OCI-LY7 (cell line): ENCODE results near the gene FOXP1.

ENCODE experiments used
- EZH2phosphoT487 ChIP-seq: fragments of 200-600 bp; sonication (generic); IDR thresholded peaks from 2 replicates; pipeline ENCODE4 v1.6.1; 2018; ENCODE audit warnings: low read depth, borderline replicate concordance, mild to moderate bottlenecking, mixed run types, antibody characterized with exemption, low read length, moderate library complexity, mixed read lengths
- TF ChIP-seq, protein P1 (sequence below): fragments of 200-600 bp; sonication (generic); conservative IDR thresholded peaks from 2 replicates; pipeline ENCODE4 v1.5.1; 2014; ENCODE audit warnings: mild to moderate bottlenecking, antibody characterized with exemption, low read length, moderate library complexity, mixed read lengths

DNA sequence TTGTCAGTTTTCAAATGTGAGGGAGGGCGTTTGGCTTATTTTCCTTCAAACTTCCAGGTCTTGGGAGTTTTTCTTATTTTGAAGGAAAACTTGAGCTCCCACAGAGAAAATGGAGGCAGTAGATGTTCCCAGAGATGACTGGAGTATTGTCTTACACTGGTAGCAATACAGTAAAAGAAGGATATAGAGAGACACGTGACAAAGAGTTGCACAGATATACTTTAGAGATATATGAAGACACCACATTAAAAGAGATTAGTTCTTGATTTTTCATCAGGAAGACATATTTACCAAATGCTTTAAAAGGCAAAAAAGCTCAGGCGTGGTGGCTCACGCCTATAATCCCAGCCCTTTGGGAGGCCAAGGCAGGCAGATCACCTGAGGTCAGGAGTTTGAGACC lies 490.9 kb downstream of the FOXP1 start:
- TF ChIP-seq, protein P1, sequence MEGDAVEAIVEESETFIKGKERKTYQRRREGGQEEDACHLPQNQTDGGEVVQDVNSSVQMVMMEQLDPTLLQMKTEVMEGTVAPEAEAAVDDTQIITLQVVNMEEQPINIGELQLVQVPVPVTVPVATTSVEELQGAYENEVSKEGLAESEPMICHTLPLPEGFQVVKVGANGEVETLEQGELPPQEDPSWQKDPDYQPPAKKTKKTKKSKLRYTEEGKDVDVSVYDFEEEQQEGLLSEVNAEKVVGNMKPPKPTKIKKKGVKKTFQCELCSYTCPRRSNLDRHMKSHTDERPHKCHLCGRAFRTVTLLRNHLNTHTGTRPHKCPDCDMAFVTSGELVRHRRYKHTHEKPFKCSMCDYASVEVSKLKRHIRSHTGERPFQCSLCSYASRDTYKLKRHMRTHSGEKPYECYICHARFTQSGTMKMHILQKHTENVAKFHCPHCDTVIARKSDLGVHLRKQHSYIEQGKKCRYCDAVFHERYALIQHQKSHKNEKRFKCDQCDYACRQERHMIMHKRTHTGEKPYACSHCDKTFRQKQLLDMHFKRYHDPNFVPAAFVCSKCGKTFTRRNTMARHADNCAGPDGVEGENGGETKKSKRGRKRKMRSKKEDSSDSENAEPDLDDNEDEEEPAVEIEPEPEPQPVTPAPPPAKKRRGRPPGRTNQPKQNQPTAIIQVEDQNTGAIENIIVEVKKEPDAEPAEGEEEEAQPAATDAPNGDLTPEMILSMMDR = no peak
- no peak for TF ChIP-seq EZH2phosphoT487
